GM23338 (cell line): ENCODE measurements around the gene CACNA2D4. TPM values are rescaled to one million over a fixed set of nuclear protein-coding genes. Genes with fewer than 3 reads are reported as not detected.

ENCODE experiments used
- ATAC-seq: fragments of 200-7000 bp; cut with Tn5 transposase; 3 replicates; pipeline ENCODE4 v1.9.1; 2020
- DNase-seq: peaks from one replicate; pipeline ENCODE4 v3.0.0-alpha.2; 2015; ENCODE audit warnings: low spot score
- H2AFZ ChIP-seq: fragments of 200-600 bp; sonication (generic); 2 replicates; pipeline ENCODE4 v1.8.0; 2016; ENCODE audit warnings: antibody characterized with exemption, mild to moderate bottlenecking, moderate library complexity
- H3F3A ChIP-seq: fragments of 200-600 bp; sonication (generic); replicated peaks from 2 replicates; pipeline ENCODE4 v1.8.0; 2017; ENCODE audit warnings: antibody characterized with exemption, mixed run types, low read depth
- H3K27ac ChIP-seq: fragments of 200-600 bp; sonication (generic); 2 replicates; pipeline ENCODE4 v1.6.1; 2016; ENCODE audit warnings: low read depth
- H3K27me3 ChIP-seq: fragments of 200-600 bp; sonication (generic); 2 replicates; pipeline ENCODE4 v1.8.0; 2016; ENCODE audit warnings: mild to moderate bottlenecking, mixed run types, moderate library complexity; ENCODE audit not compliant: insufficient read depth
- H3K36me3 ChIP-seq: fragments of 200-600 bp; sonication (generic); 2 replicates; pipeline ENCODE4 v1.8.0; 2016; ENCODE audit warnings: mild to moderate bottlenecking; ENCODE audit not compliant: insufficient read depth
- H3K4me1 ChIP-seq: fragments of 200-600 bp; sonication (generic); 2 replicates; pipeline ENCODE4 v1.8.0; 2016; ENCODE audit warnings: mild to moderate bottlenecking, moderate library complexity; ENCODE audit not compliant: insufficient read depth
- H3K4me2 ChIP-seq: fragments of 200-600 bp; sonication (generic); 2 replicates; pipeline ENCODE4 v1.7.1; 2017; ENCODE audit warnings: mixed run types
- H3K4me3 ChIP-seq: fragments of 200-600 bp; sonication (generic); 2 replicates; pipeline ENCODE4 v1.6.1; 2016; ENCODE audit warnings: mixed run types
- H3K79me2 ChIP-seq: fragments of 200-600 bp; sonication (generic); replicated peaks from 2 replicates; pipeline ENCODE4 v1.8.0; 2017; ENCODE audit warnings: mild to moderate bottlenecking; ENCODE audit not compliant: insufficient read depth
- H3K9me2 ChIP-seq: fragments of 200-600 bp; sonication (generic); 2 replicates; pipeline ENCODE4 v1.8.0; 2017; ENCODE audit not compliant: insufficient read depth
- H4K20me1 ChIP-seq: fragments of 200-600 bp; sonication (generic); replicated peaks from 2 replicates; pipeline ENCODE4 v1.8.0; 2017; ENCODE audit warnings: mild to moderate bottlenecking; ENCODE audit not compliant: insufficient read depth
- H3K27ac Mint-ChIP-seq: 2 replicates; pipeline ENCODE4 v1.8.0; 2020; ENCODE audit warnings: inconsistent platforms, mild to moderate bottlenecking, moderate library complexity, mixed read lengths
- H3K27me3 Mint-ChIP-seq: 3 replicates; pipeline ENCODE4 v1.8.0; 2022; ENCODE audit warnings: low read depth, mild to moderate bottlenecking, moderate library complexity, mixed read lengths, inconsistent platforms; ENCODE audit not compliant: insufficient read depth, poor library complexity
- H3K36me3 Mint-ChIP-seq: 3 replicates; pipeline ENCODE4 v1.8.0; 2021; ENCODE audit warnings: low read depth, mild to moderate bottlenecking, inconsistent platforms, moderate library complexity, mixed read lengths
- H3K4me1 Mint-ChIP-seq: 3 replicates; pipeline ENCODE4 v1.8.0; 2020; ENCODE audit warnings: mild to moderate bottlenecking, inconsistent platforms, mixed read lengths
- H3K4me3 Mint-ChIP-seq: 3 replicates; pipeline ENCODE4 v1.8.0; 2021; ENCODE audit warnings: moderate library complexity, mild to moderate bottlenecking, inconsistent platforms, mixed read lengths
- H3K9me3 Mint-ChIP-seq: 3 replicates; pipeline ENCODE4 v1.8.0; 2020; ENCODE audit warnings: moderate library complexity, mild to moderate bottlenecking, inconsistent platforms, mixed read lengths
- CREB1 ChIP-seq: fragments of 250-450 bp; sonication (Bioruptor Pico); IDR thresholded peaks from 2 replicates; pipeline ENCODE4 v1.5.0; 2020; ENCODE audit warnings: low read depth, mild to moderate bottlenecking, moderate library complexity
- CTCF ChIP-seq, 2 experiments: fragments of 200-600 bp in 1 of 2; sonication (generic) in 1 of 2; conservative IDR thresholded peaks; 2 replicates each; pipeline versions ENCODE4 v1.5.1 to v1.6.1; 2016 to 2017; ENCODE audit warnings: antibody characterized with exemption in 2 of 2, low read depth in 2 of 2, mild to moderate bottlenecking in 2 of 2, moderate library complexity in 1 of 2
- ETS1 ChIP-seq: IDR thresholded peaks from 2 replicates; pipeline ENCODE4 v1.6.1; 2016; ENCODE audit warnings: antibody characterized with exemption
- EZH2 ChIP-seq: fragments of 200-600 bp; sonication (generic); IDR thresholded peaks from one replicate; pipeline ENCODE4 v1.8.0; 2017; ENCODE audit warnings: antibody characterized with exemption, mild to moderate bottlenecking, low read depth; ENCODE audit not compliant: unreplicated experiment
- EZH2phosphoT487 ChIP-seq: fragments of 200-600 bp; sonication (generic); IDR thresholded peaks from one replicate; pipeline ENCODE4 v1.8.1; 2018; ENCODE audit warnings: antibody characterized with exemption; ENCODE audit not compliant: unreplicated experiment
- JUNB ChIP-seq: IDR thresholded peaks from one replicate; pipeline ENCODE4 v1.6.1; 2016; ENCODE audit warnings: antibody characterized with exemption; ENCODE audit not compliant: unreplicated experiment
- NANOG ChIP-seq: IDR thresholded peaks from 2 replicates; pipeline ENCODE4 v1.6.1; 2016; ENCODE audit warnings: antibody characterized with exemption, borderline replicate concordance
- POLR2AphosphoS5 ChIP-seq: IDR thresholded peaks from 2 replicates; pipeline ENCODE4 v1.6.1; 2016; ENCODE audit warnings: antibody characterized with exemption, low read depth
- REST ChIP-seq: IDR thresholded peaks from one replicate; pipeline ENCODE4 v1.6.1; 2018; ENCODE audit warnings: antibody characterized with exemption; ENCODE audit not compliant: unreplicated experiment
- STAT1 ChIP-seq: IDR thresholded peaks from one replicate; pipeline ENCODE4 v1.6.1; 2016; ENCODE audit warnings: antibody characterized with exemption; ENCODE audit not compliant: unreplicated experiment
- ZNF114 ChIP-seq: fragments of 250-450 bp; sonication (Bioruptor Pico); IDR thresholded peaks from 2 replicates; pipeline ENCODE4 v1.5.0; 2020; ENCODE audit warnings: mild to moderate bottlenecking, moderate library complexity
- ZNF331 ChIP-seq: fragments of 250-450 bp; sonication (Bioruptor Pico); IDR thresholded peaks from 2 replicates; pipeline ENCODE4 v1.5.0; 2020; ENCODE audit warnings: low read depth, mild to moderate bottlenecking, moderate library complexity
- ZNF462 ChIP-seq: fragments of 250-450 bp; sonication (Bioruptor Pico); IDR thresholded peaks from 2 replicates; pipeline ENCODE4 v1.5.0; 2020; ENCODE audit warnings: mild to moderate bottlenecking, moderate library complexity
- polyA plus RNA-seq: library from polyadenylated mRNA; unstranded; fragments of >200 nt; fragmentation: Nextera tagmentation; extraction: Ambion mirVana; gene quantifications from 2 replicates; pipeline ENCODE4 v1.2.1, GENCODE V29; 2016
- total RNA-seq: library from RNA; depleted of rRNA; stranded (reverse); fragments of >200 nt; shearing (Covaris generic); gene quantifications from 2 replicates; pipeline ENCODE4 v1.2.3, GENCODE V29; 2014

Gene CACNA2D4
- total and polyA plus RNA-seq, 2 experiments from 2014 or later: 0.07 to 0.24 TPM

- Histone ChIP-seq H3K9me2 (no peaks in the 10 kb centered on the region), H3K4me2 (no peak overlapping the region), H3K27ac (no peak overlapping the region), H3K79me2 (no peaks in the 10 kb centered on the region), H3K36me3 (no peaks in the 10 kb centered on the region), H3K4me1 (no peaks in the 10 kb centered on the region), H4K20me1 (no peaks in the 10 kb centered on the region), H3K4me3 (no peak overlapping the region), H3K27me3 (no peaks in the 10 kb centered on the region), H2AFZ (no peak overlapping the region), H3F3A (no peaks in the 10 kb centered on the region)
- TF ChIP-seq ZNF462 (CRISPR knock-in tag) (no peak), ETS1 (no peak), CTCF (conservative IDR thresholded peaks at IDR 0.05; ENCODE audit: low read depth in 2 of 2) (no peak), ZNF114 (CRISPR knock-in tag) (no peak), REST (no peak), POLR2AphosphoS5 (no peak), EZH2phosphoT487 (no peak), CREB1 (CRISPR knock-in tag) (no peak), EZH2 (no peak), ZNF331 (CRISPR knock-in tag) (no peak), JUNB (no peak), STAT1 (no peak), NANOG (no peak)
- peaks cover 12% of the 10 kb centered on the region for H3K27me3 Mint-ChIP-seq
- no peaks in the 10 kb centered on the region for H3K36me3 Mint-ChIP-seq
- ATAC-seq: no peak
- DNase-seq: no peak
- H3K4me1 Mint-ChIP-seq: peaks cover 4% of the 10 kb centered on the region; the same call in 1 of the 3 replicates
- H3K27ac Mint-ChIP-seq: no peak overlapping the region
- H3K9me3 Mint-ChIP-seq: no peaks in the 10 kb centered on the region; the same call in 2 of the 3 replicates
- H3K4me3 Mint-ChIP-seq: no peak overlapping the region
Observed at GRCh38 chr12:1882405-1882804, 36.0 kb downstream of the CACNA2D4 start.
